Measurements from ENCODE around the gene FRG2C.
"Not testable (repeated sequence)": the region's sequence is repeated elsewhere in the genome, so short reads cannot be mapped to it uniquely, and the experiment has no call there.

The FRG2C gene

DNA sequence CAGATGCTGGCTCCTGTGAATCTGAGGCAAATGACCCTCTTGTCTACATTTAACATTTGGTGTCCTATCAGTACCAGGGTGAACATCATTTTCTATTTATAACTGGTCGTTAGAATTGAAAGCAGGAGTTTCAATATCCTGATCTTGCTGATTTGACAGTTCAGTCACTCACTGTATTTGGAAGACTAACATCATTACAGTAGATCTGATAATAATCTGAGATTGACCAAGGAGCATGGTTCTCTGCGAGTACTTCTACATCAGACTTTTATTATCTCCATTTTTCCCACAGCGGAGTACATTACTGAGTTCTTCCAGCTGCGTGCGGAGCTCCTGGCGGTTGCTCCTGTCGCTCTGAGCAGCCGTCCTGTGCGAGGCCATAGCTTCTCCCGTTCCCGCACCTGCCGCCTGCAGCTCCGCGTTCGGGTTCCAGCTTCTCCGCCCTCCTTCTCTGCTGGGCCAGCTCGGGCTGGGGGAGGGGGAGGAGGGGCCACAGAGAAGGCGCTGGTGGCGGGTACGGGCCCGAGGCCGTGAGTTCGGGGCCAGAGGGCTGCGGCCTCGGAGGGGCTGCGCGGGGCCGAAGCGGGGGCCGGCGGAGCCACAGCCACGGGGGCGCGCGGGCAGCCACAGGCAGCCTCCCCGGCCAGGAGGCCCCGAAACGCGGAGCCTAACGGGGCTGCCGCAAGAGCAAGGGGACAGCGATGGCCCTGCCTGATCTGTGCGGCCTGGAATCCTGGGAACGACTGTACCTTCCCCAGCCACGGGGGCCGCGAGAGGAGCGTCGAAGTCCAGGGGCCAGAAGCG, 8.8 kb upstream of the FRG2C start:
- not testable (repeated sequence) for H3K9ac ChIP-seq (ENCODE audit: low read length); H3K4ac ChIP-seq (ENCODE audit: low read depth, low read length); H3K18ac ChIP-seq (ENCODE audit: low read length); H2AFZ ChIP-seq (ENCODE audit: insufficient read depth, low read length, poor library complexity); H3K27ac ChIP-seq (ENCODE audit: low read depth, low read length); H4K91ac ChIP-seq (ENCODE audit: low read depth, low read length); H3K14ac ChIP-seq (ENCODE audit: low read length); DNase-seq; H3K4me1 ChIP-seq (ENCODE audit: control insufficient read depth in 1 of 2, insufficient read depth in 2 of 2, low read length in 2 of 2); H2BK120ac ChIP-seq (ENCODE audit: insufficient read depth, low read length, poor library complexity); H3K23ac ChIP-seq (ENCODE audit: low read length); H2BK12ac ChIP-seq (ENCODE audit: low read length); H2AK5ac ChIP-seq (ENCODE audit: low read length); H3K9me3 ChIP-seq (ENCODE audit: insufficient read depth, low read depth, low read length); H3K4me3 ChIP-seq (ENCODE audit: low read depth, low read length); H3K79me2 ChIP-seq (ENCODE audit: control insufficient read depth, insufficient read depth, low read length, poor library complexity); H4K8ac ChIP-seq (ENCODE audit: low read depth, low read length); H4K12ac ChIP-seq (ENCODE audit: low read depth, low read length); H3K36me3 ChIP-seq (ENCODE audit: control insufficient read depth in 1 of 2, insufficient read depth in 2 of 2, low read length in 2 of 2); H2BK5ac ChIP-seq (ENCODE audit: low read depth, low read length, poor library complexity); H3K27me3 ChIP-seq (ENCODE audit: insufficient read depth, low read length); H3K79me1 ChIP-seq (ENCODE audit: low read length)
- WGBS (ENCODE audit: extremely low coverage, insufficient coverage, insufficient read length) = no CpG with 5 or more reads among the region's 50 CpGs
- peak overlapping the region; percentile 31 for H3K4me2 ChIP-seq (ENCODE audit: low read length)

DNA sequence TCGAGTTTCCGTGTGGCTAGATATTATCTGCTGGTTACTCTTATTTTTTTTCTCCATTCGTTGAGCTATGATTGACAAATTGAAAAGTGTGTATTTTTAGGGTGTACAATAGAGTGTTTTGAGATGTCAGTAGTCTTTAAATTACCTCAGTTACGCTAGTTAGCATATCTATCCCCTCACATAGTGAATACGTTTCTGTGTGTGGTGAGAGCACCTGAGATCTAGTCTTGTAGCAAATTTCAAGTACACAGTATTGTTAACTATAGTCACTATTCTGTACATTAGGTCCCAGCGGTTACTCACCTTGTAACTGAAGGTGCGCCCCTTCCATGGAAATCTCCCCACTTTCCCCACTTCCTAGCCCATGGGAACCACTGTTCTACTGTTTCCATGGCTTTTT, 8.2 kb upstream of the FRG2C start:
- H4K91ac ChIP-seq (ENCODE audit: low read depth, low read length); H4K12ac ChIP-seq (ENCODE audit: low read depth, low read length); H3K4ac ChIP-seq (ENCODE audit: low read depth, low read length); H3K14ac ChIP-seq (ENCODE audit: low read length); H3K18ac ChIP-seq (ENCODE audit: low read length); H3K9ac ChIP-seq (ENCODE audit: low read length); H2AFZ ChIP-seq (ENCODE audit: insufficient read depth, low read length, poor library complexity); H3K79me1 ChIP-seq (ENCODE audit: low read length); H3K36me3 ChIP-seq (ENCODE audit: control insufficient read depth in 1 of 2, insufficient read depth in 2 of 2, low read length in 2 of 2); DNase-seq; H3K79me2 ChIP-seq (ENCODE audit: control insufficient read depth, insufficient read depth, low read length, poor library complexity); H3K27me3 ChIP-seq (ENCODE audit: insufficient read depth, low read length); H2BK12ac ChIP-seq (ENCODE audit: low read length); H2AK5ac ChIP-seq (ENCODE audit: low read length); H2BK120ac ChIP-seq (ENCODE audit: insufficient read depth, low read length, poor library complexity); H3K4me2 ChIP-seq (ENCODE audit: low read length); H3K27ac ChIP-seq (ENCODE audit: low read depth, low read length); H3K4me3 ChIP-seq (ENCODE audit: low read depth, low read length); H3K9me3 ChIP-seq (ENCODE audit: insufficient read depth, low read depth, low read length); H4K8ac ChIP-seq (ENCODE audit: low read depth, low read length); H2BK5ac ChIP-seq (ENCODE audit: low read depth, low read length, poor library complexity); H3K4me1 ChIP-seq (ENCODE audit: control insufficient read depth in 1 of 2, insufficient read depth in 2 of 2, low read length in 2 of 2); H3K23ac ChIP-seq (ENCODE audit: low read length): not testable (repeated sequence)
- WGBS (ENCODE audit: extremely low coverage, insufficient coverage, insufficient read length) = no CpG with 5 or more reads among the region's 7 CpGs

- not testable (repeated sequence) for H3K4ac ChIP-seq (ENCODE audit: low read depth, low read length); H3K23ac ChIP-seq (ENCODE audit: low read length); H2AK5ac ChIP-seq (ENCODE audit: low read length); H3K9ac ChIP-seq (ENCODE audit: low read length); DNase-seq; H2BK5ac ChIP-seq (ENCODE audit: low read depth, low read length, poor library complexity); H3K79me2 ChIP-seq (ENCODE audit: control insufficient read depth, insufficient read depth, low read length, poor library complexity); H3K18ac ChIP-seq (ENCODE audit: low read length); H3K9me3 ChIP-seq (ENCODE audit: insufficient read depth, low read depth, low read length); H2BK12ac ChIP-seq (ENCODE audit: low read length); H3K27ac ChIP-seq (ENCODE audit: low read depth, low read length); H3K36me3 ChIP-seq (ENCODE audit: control insufficient read depth in 1 of 2, insufficient read depth in 2 of 2, low read length in 2 of 2); H3K79me1 ChIP-seq (ENCODE audit: low read length); H2BK120ac ChIP-seq (ENCODE audit: insufficient read depth, low read length, poor library complexity); H3K4me1 ChIP-seq (ENCODE audit: control insufficient read depth in 1 of 2, insufficient read depth in 2 of 2, low read length in 2 of 2); H3K27me3 ChIP-seq (ENCODE audit: insufficient read depth, low read length)
- H2AFZ ChIP-seq (ENCODE audit: insufficient read depth, low read length, poor library complexity) = peak overlapping the region; percentile 78
- peak overlapping the region; percentile 67 for H3K4me3 ChIP-seq (ENCODE audit: low read depth, low read length)
- no CpG with 5 or more reads among the region's 42 CpGs for WGBS (ENCODE audit: extremely low coverage, insufficient coverage, insufficient read length)
- H4K12ac ChIP-seq (ENCODE audit: low read depth, low read length) = peak overlapping the region; percentile 62
- peak overlapping the region; percentile 54 for H3K4me2 ChIP-seq (ENCODE audit: low read length)
- peak overlapping the region; percentile 14 for H4K91ac ChIP-seq (ENCODE audit: low read depth, low read length)
- H3K14ac ChIP-seq (ENCODE audit: low read length) = peak overlapping the region; percentile 51
- peak overlapping the region; percentile 85 for H4K8ac ChIP-seq (ENCODE audit: low read depth, low read length)
These were observed 5.6 kb upstream of the FRG2C start for GRCh38 chr3:75658411-75659107.

DNA sequence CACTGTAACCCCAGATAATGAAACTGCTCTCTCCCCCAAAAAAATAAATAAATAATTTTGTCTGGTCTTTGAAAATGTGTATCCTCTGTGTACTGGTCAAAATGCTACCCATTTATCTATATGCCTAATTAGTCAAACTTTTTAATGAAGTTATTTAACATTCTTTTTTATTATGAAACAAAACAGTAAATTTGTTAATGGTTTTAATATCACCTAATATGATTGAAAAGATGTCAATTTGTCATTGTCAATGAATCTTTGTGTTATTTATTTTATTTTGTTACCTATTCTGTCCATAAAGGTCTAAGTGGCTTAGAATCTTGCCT, 5.1 kb upstream of the FRG2C start:
- not testable (repeated sequence) for DNase-seq; H3K4me1 ChIP-seq (ENCODE audit: control insufficient read depth in 1 of 2, insufficient read depth in 2 of 2, low read length in 2 of 2); H3K18ac ChIP-seq (ENCODE audit: low read length); H3K27ac ChIP-seq (ENCODE audit: low read depth, low read length); H4K8ac ChIP-seq (ENCODE audit: low read depth, low read length); H3K4ac ChIP-seq (ENCODE audit: low read depth, low read length); H3K23ac ChIP-seq (ENCODE audit: low read length); H2BK5ac ChIP-seq (ENCODE audit: low read depth, low read length, poor library complexity); H3K9me3 ChIP-seq (ENCODE audit: insufficient read depth, low read depth, low read length); H2BK12ac ChIP-seq (ENCODE audit: low read length); H3K4me3 ChIP-seq (ENCODE audit: low read depth, low read length); H4K12ac ChIP-seq (ENCODE audit: low read depth, low read length); H2AFZ ChIP-seq (ENCODE audit: insufficient read depth, low read length, poor library complexity); H2AK5ac ChIP-seq (ENCODE audit: low read length); H3K9ac ChIP-seq (ENCODE audit: low read length); H4K91ac ChIP-seq (ENCODE audit: low read depth, low read length); H3K79me2 ChIP-seq (ENCODE audit: control insufficient read depth, insufficient read depth, low read length, poor library complexity); H3K27me3 ChIP-seq (ENCODE audit: insufficient read depth, low read length); H3K79me1 ChIP-seq (ENCODE audit: low read length); H3K36me3 ChIP-seq (ENCODE audit: control insufficient read depth in 1 of 2, insufficient read depth in 2 of 2, low read length in 2 of 2); H2BK120ac ChIP-seq (ENCODE audit: insufficient read depth, low read length, poor library complexity); H3K14ac ChIP-seq (ENCODE audit: low read length)
- H3K4me2 ChIP-seq (ENCODE audit: low read length) = peak overlapping the region; percentile 54

All from trophoblast cell (in vitro differentiated cells and primary cell).